Liver (tissue), 9 donors: ENCODE measurements around the gene GNAO1. TPM values are rescaled to one million over a fixed set of nuclear protein-coding genes. Genes with fewer than 3 reads are reported as not detected.
"Not testable (repeated sequence)": the region's sequence is repeated elsewhere in the genome, so short reads cannot be mapped to it uniquely, and the experiment has no call there.

Experiments
- DNase-seq: peaks from one replicate; pipeline ENCODE4 v3.0.0-alpha.2; 2017; ENCODE audit warnings: low spot score
- H3K27ac ChIP-seq, 2 donors: one replicate each; pipeline ENCODE4 v1.7.0; 2013; ENCODE audit warnings: inconsistent platforms in 2 of 2, low read length in 2 of 2, control low read depth in 1 of 2, low read depth in 1 of 2, mild to moderate bottlenecking in 1 of 2
- H3K27me3 ChIP-seq, 4 donors: one replicate each; pipeline versions ENCODE4 v1.6.1 to v1.7.0; 2013; ENCODE audit warnings: low read length in 3 of 4, inconsistent platforms in 1 of 4, mild to moderate bottlenecking in 1 of 4, moderate library complexity in 1 of 4; ENCODE audit not compliant: control insufficient read depth in 4 of 4, insufficient read depth in 4 of 4
- H3K36me3 ChIP-seq, 4 donors: one replicate each; pipeline versions ENCODE4 v1.6.1 to v1.7.0; 2013; ENCODE audit warnings: low read length in 3 of 4, mild to moderate bottlenecking in 3 of 4, low read depth in 1 of 4, moderate library complexity in 1 of 4; ENCODE audit not compliant: control insufficient read depth in 4 of 4, insufficient read depth in 3 of 4
- H3K4me1 ChIP-seq, 4 donors: one replicate each; pipeline versions ENCODE4 v1.6.1 to v1.7.0; 2013; ENCODE audit warnings: low read length in 3 of 4, mild to moderate bottlenecking in 3 of 4, moderate library complexity in 1 of 4; ENCODE audit not compliant: control insufficient read depth in 4 of 4, insufficient read depth in 4 of 4
- H3K4me3 ChIP-seq, 3 donors: one replicate each; pipeline versions ENCODE4 v1.6.1 to v1.7.0; 2013; ENCODE audit warnings: low read length in 3 of 3, control low read depth in 1 of 3, low read depth in 1 of 3, mild to moderate bottlenecking in 1 of 3
- H3K9ac ChIP-seq, 2 donors: one replicate each; pipeline ENCODE4 v1.7.0; 2013; ENCODE audit warnings: low read length in 2 of 2, mild to moderate bottlenecking in 2 of 2, moderate library complexity in 2 of 2, control low read depth in 1 of 2, low read depth in 1 of 2
- H3K9me3 ChIP-seq, 4 donors: one replicate each; pipeline versions ENCODE4 v1.6.1 to v1.7.0; 2013; ENCODE audit warnings: low read length in 3 of 4; ENCODE audit not compliant: control insufficient read depth in 4 of 4
- EGR1 ChIP-seq, 2 donors: IDR thresholded peaks; 2 replicates each; pipeline ENCODE4 v1.6.1; 2016 to 2018; ENCODE audit warnings: antibody characterized with exemption in 2 of 2, low read depth in 2 of 2
- FOXA1 ChIP-seq: IDR thresholded peaks from 2 replicates; pipeline ENCODE4 v1.6.1; 2016; ENCODE audit warnings: antibody characterized with exemption
- FOXA2 ChIP-seq: IDR thresholded peaks from 2 replicates; pipeline ENCODE4 v1.6.1; 2016; ENCODE audit warnings: antibody characterized with exemption
- GABPA ChIP-seq, 2 donors: IDR thresholded peaks in 1 of 2; conservative IDR thresholded peaks in 1 of 2; 2 replicates each; pipeline ENCODE4 v1.6.1; 2016; ENCODE audit warnings: antibody characterized with exemption in 2 of 2, mild to moderate bottlenecking in 1 of 2, moderate library complexity in 1 of 2
- HNF4A ChIP-seq, 2 donors: conservative IDR thresholded peaks; 2 replicates each; pipeline ENCODE4 v1.6.1; 2016; ENCODE audit warnings: antibody characterized with exemption in 2 of 2, mild to moderate bottlenecking in 2 of 2
- HNF4G ChIP-seq: IDR thresholded peaks from 2 replicates; pipeline ENCODE4 v1.6.1; 2016; ENCODE audit warnings: antibody characterized with exemption
- JUND ChIP-seq, 2 donors: IDR thresholded peaks; 2 replicates each; pipeline ENCODE4 v1.6.1; 2016; ENCODE audit warnings: antibody characterized with exemption in 2 of 2
- MAX ChIP-seq: IDR thresholded peaks from 2 replicates; pipeline ENCODE4 v1.6.1; 2016; ENCODE audit warnings: antibody characterized with exemption
- RAD21 ChIP-seq, 2 donors: IDR thresholded peaks; 2 replicates each; pipeline ENCODE4 v1.6.1; 2016; ENCODE audit warnings: antibody characterized with exemption in 2 of 2, mild to moderate bottlenecking in 2 of 2
- REST ChIP-seq: IDR thresholded peaks from 2 replicates; pipeline ENCODE4 v1.6.1; 2016; ENCODE audit warnings: antibody characterized with exemption, mild to moderate bottlenecking
- SP1 ChIP-seq: IDR thresholded peaks from 2 replicates; pipeline ENCODE4 v1.6.1; 2018; ENCODE audit warnings: antibody characterized with exemption, mild to moderate bottlenecking
- TAF1 ChIP-seq: conservative IDR thresholded peaks from 2 replicates; pipeline ENCODE4 v1.6.1; 2016; ENCODE audit warnings: antibody characterized with exemption, mild to moderate bottlenecking
- YY1 ChIP-seq: IDR thresholded peaks from 2 replicates; pipeline ENCODE4 v1.6.1; 2016; ENCODE audit warnings: antibody characterized with exemption, mild to moderate bottlenecking
- ZBTB33 ChIP-seq: IDR thresholded peaks from 2 replicates; pipeline ENCODE4 v1.6.1; 2016; ENCODE audit warnings: antibody characterized with exemption
- WGBS: extraction: QIAGEN DNeasy Blood & Tissue Kit; methylation state at CpG from one replicate; pipeline ENCODE4 v1.1.7; 2013; 5-methylcytosine and 5-hydroxymethylcytosine counted together
- polyA plus RNA-seq, 2 donors: library from polyadenylated mRNA; stranded (reverse) in 1 of 2; unstranded in 1 of 2; fragments of 200-250 nt in 1 of 2; fragments of >200 nt in 1 of 2; fragmentation: Nextera tagmentation in 1 of 2; extraction: Ambion mirVana in 1 of 2; gene quantifications; one replicate each; pipeline versions ENCODE4 v1.2.1 to v1.2.3, GENCODE V29; 2013 to 2015
- total RNA-seq, 2 donors: library from RNA; depleted of rRNA; stranded (reverse); fragments of >200 nt; gene quantifications; one replicate each; pipeline ENCODE4 v1.2.3, GENCODE V29; 2014
- TF ChIP-seq, protein P1 (sequence below): fragments of 150-350 bp; IDR thresholded peaks from 2 replicates; pipeline ENCODE4 v1.5.1; 2017; ENCODE audit warnings: improper control_type of control experiment, low read depth, low read length; ENCODE audit not compliant: missing input control
- donor health status: healthy.
- donor health status: healthy.
- donor health status: healthy.
- donor health status: healthy.
- donor health status: healthy.

GNAO1 gene
- total and polyA plus RNA-seq, 4 donors, result 0.61 to 15.1 (median 7.0) TPM

DNA sequence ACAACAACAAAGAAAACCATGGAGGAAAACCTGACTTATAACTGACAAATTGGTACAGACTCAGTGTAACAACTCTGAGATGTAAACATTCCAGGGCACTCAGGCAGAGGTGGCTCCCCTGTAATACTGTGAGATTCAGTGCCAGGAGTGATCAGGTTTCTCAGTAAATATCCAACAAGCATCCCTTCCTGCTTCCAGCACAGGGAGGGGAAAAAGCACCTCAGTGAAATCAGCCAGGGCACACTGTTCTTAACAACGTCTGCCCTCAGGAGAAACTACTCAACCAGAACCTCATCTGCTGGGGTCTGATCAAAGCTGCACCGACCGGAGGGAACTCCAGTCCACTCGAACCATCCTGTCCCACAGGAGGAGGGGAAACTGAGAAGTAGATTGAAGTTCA, 181.7 kb downstream of the GNAO1 start:
- DNase-seq, result no peak
- H3K36me3 ChIP-seq, result peaks cover 0 to 7% (median 3%) of the 10 kb centered on the region in 4 donors
- no peak overlapping the region for H3K27ac ChIP-seq
- no peak overlapping the region for H3K4me3 ChIP-seq
- peaks cover 10 to 53% (median 30%) of the 10 kb centered on the region in 4 donors for H3K4me1 ChIP-seq
- no peaks in the 10 kb centered on the region for H3K27me3 ChIP-seq
- H3K9ac ChIP-seq, result no peak overlapping the region
- TF ChIP-seq HNF4G, result no peak
- no peak for TF ChIP-seq EGR1 (IDR thresholded peaks at IDR 0.05; ENCODE audit: low read depth in 2 of 2)
- TF ChIP-seq FOXA2, result no peak
- no peak for TF ChIP-seq SP1
- no peak for TF ChIP-seq MAX
- no peak for TF ChIP-seq RAD21 (IDR thresholded peaks at IDR 0.05)
- no peak for TF ChIP-seq JUND (IDR thresholded peaks at IDR 0.05)
- TF ChIP-seq FOXA1, result no peak
- TF ChIP-seq YY1, result no peak
- TF ChIP-seq REST, result no peak
- no peak for TF ChIP-seq TAF1
- TF ChIP-seq, protein P1, sequence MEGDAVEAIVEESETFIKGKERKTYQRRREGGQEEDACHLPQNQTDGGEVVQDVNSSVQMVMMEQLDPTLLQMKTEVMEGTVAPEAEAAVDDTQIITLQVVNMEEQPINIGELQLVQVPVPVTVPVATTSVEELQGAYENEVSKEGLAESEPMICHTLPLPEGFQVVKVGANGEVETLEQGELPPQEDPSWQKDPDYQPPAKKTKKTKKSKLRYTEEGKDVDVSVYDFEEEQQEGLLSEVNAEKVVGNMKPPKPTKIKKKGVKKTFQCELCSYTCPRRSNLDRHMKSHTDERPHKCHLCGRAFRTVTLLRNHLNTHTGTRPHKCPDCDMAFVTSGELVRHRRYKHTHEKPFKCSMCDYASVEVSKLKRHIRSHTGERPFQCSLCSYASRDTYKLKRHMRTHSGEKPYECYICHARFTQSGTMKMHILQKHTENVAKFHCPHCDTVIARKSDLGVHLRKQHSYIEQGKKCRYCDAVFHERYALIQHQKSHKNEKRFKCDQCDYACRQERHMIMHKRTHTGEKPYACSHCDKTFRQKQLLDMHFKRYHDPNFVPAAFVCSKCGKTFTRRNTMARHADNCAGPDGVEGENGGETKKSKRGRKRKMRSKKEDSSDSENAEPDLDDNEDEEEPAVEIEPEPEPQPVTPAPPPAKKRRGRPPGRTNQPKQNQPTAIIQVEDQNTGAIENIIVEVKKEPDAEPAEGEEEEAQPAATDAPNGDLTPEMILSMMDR, result no peak
- TF ChIP-seq HNF4A (conservative IDR thresholded peaks at IDR 0.05), result no peak
- TF ChIP-seq GABPA (IDR thresholded peaks at IDR 0.05 in 1 of 2, conservative IDR thresholded peaks at IDR 0.05 in 1 of 2), result no peak
- no peak for TF ChIP-seq ZBTB33
- WGBS, result 91% methylated on average over 4 of the region's 4 CpGs
- H3K9me3 ChIP-seq, result no peaks in the 10 kb centered on the region

- WGBS, result 76% methylated on average over 6 of the region's 6 CpGs
- not testable (repeated sequence) for DNase-seq
These were observed 184.5 kb downstream of the GNAO1 start for GRCh38 chr16:56375792-56376191.

DNA sequence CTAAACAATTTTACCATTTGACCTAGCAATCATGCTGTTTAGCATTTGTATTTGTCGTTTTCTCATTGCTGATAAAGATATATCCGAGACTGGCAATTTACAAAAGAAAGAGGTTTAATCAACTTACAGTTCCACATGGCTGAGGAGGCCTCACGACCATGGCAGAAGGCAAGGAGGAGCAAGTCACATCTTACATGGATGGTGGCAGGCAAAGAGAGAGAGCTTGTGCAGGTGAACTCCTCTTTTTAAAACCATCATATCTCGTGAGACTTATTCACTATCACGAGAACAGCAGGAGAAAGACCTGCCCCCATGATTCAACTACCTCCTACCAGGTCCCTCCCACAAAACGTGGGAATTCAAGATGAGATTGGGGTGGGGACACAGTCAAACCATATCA, 187.8 kb downstream of the GNAO1 start:
- H3K9me3 ChIP-seq, DNase-seq, H3K9ac ChIP-seq, H3K4me3 ChIP-seq, H3K27me3 ChIP-seq, H3K27ac ChIP-seq: not testable (repeated sequence)
- H3K36me3 ChIP-seq, result peaks cover 0 to 11% (median 3%) of the 10 kb centered on the region in 4 donors
- WGBS, result 96% methylated on average over 6 of the region's 6 CpGs
- H3K4me1 ChIP-seq, result peaks cover 8 to 27% (median 20%) of the 10 kb centered on the region in 4 donors

More at GRCh38 chr16:56375792-56376191, 184.5 kb downstream of the GNAO1 start:
- not testable (repeated sequence) for H3K9ac ChIP-seq, H3K27ac ChIP-seq, H3K9me3 ChIP-seq, H3K4me3 ChIP-seq, H3K36me3 ChIP-seq, H3K27me3 ChIP-seq
- H3K4me1 ChIP-seq, result peaks cover 8 to 30% (median 16%) of the 10 kb centered on the region in 4 donors

GRCh38 chr16:56380778-56381485, 189.6 kb downstream of the GNAO1 start:
- not testable (repeated sequence) for H3K27ac ChIP-seq, H3K9me3 ChIP-seq, H3K27me3 ChIP-seq, H3K9ac ChIP-seq, H3K4me3 ChIP-seq, DNase-seq
- Histone ChIP-seq H3K36me3 (peaks cover 2 to 15% (median 4%) of the 10 kb centered on the region in 4 donors), H3K4me1 (peaks cover 11 to 40% (median 31%) of the 10 kb centered on the region in 4 donors)
- WGBS, result 96% methylated on average over 3 of the region's 3 CpGs
